WTC11 (cell line): ENCODE measurements around the gene PGS1. TPM values are rescaled to one million over a fixed set of nuclear protein-coding genes. Genes with fewer than 3 reads are reported as not detected.

Experiments
- ATAC-seq: fragments of 200-7000 bp; cut with Tn5 transposase; 2 replicates; pipeline ENCODE4 v1.10.0; 2021; ENCODE audit warnings: mild to moderate bottlenecking, moderate library complexity
- CTCF ChIA-PET: fragments of 300-600 bp; sonication (Branson Sonifier 250); formaldehyde crosslinking; loops from one replicate; lab custom pipeline; 2021; ENCODE audit warnings: antibody characterized with exemption; lab: Charles Lee
- POLR2A ChIA-PET: fragments of 350-600 bp; sonication (Branson Sonifier 250); formaldehyde crosslinking; loops from one replicate; lab custom pipeline; 2021; ENCODE audit warnings: antibody characterized with exemption; lab: Charles Lee
- DNase-seq: peaks from one replicate; pipeline ENCODE4 v3.0.0; 2021; ENCODE audit warnings: low spot score
- H3K27ac Mint-ChIP-seq: 2 replicates; pipeline ENCODE4 v1.8.0; 2021; ENCODE audit warnings: mixed read lengths
- H3K27me3 Mint-ChIP-seq: 2 replicates; pipeline ENCODE4 v1.8.0; 2021; ENCODE audit warnings: low read depth, mild to moderate bottlenecking, moderate library complexity, mixed read lengths
- H3K36me3 Mint-ChIP-seq: 2 replicates; pipeline ENCODE4 v1.8.0; 2021; ENCODE audit warnings: mixed read lengths
- H3K4me1 Mint-ChIP-seq: 2 replicates; pipeline ENCODE4 v1.8.0; 2022; ENCODE audit warnings: mixed read lengths
- H3K4me3 Mint-ChIP-seq: 2 replicates; pipeline ENCODE4 v1.8.0; 2021; ENCODE audit warnings: mild to moderate bottlenecking, moderate library complexity, mixed read lengths
- H3K9me3 Mint-ChIP-seq: 2 replicates; pipeline ENCODE4 v1.8.0; 2021; ENCODE audit warnings: mixed read lengths
- ELF4 ChIP-seq: sonication (generic); formaldehyde crosslinking; IDR thresholded peaks from 2 replicates; pipeline ENCODE4 v1.8.1; 2022; ENCODE audit warnings: low read depth, mild to moderate bottlenecking, moderate library complexity, missing genetic modification reagents
- MXD4 ChIP-seq: fragments of 250-450 bp; sonication (Bioruptor Pico); IDR thresholded peaks from 2 replicates; pipeline ENCODE4 v1.8.0; 2021; ENCODE audit warnings: mild to moderate bottlenecking, moderate library complexity, borderline replicate concordance
- NR2C2 ChIP-seq: sonication (generic); formaldehyde crosslinking; IDR thresholded peaks from 2 replicates; pipeline ENCODE4 v1.8.0; 2022; ENCODE audit warnings: mild to moderate bottlenecking, missing genetic modification reagents
- PREB ChIP-seq: sonication (generic); formaldehyde crosslinking; IDR thresholded peaks from 2 replicates; pipeline ENCODE4 v1.8.1; 2022; ENCODE audit warnings: mild to moderate bottlenecking, missing genetic modification reagents, moderate library complexity, borderline replicate concordance
- SOX15 ChIP-seq: fragments of 250-450 bp; sonication (Bioruptor Pico); IDR thresholded peaks from 2 replicates; pipeline ENCODE4 v1.9.0; 2021; ENCODE audit warnings: mild to moderate bottlenecking
- ZMAT4 ChIP-seq: fragments of 250-450 bp; sonication (Bioruptor Pico); IDR thresholded peaks from 2 replicates; pipeline ENCODE4 v1.9.0; 2021; ENCODE audit warnings: mild to moderate bottlenecking
- ZNF219 ChIP-seq: sonication (generic); formaldehyde crosslinking; IDR thresholded peaks from 2 replicates; pipeline ENCODE4 v1.8.0; 2023; ENCODE audit warnings: missing genetic modification reagents, mild to moderate bottlenecking, borderline replicate concordance
- total RNA-seq: library from RNA; stranded (reverse); gene quantifications from 3 replicates; pipeline ENCODE4 v1.2.3, GENCODE V29; 2021
- TF ChIP-seq, protein P1 (sequence below): sonication (generic); formaldehyde crosslinking; IDR thresholded peaks from 2 replicates; pipeline ENCODE4 v1.8.0; 2023; ENCODE audit warnings: missing genetic modification reagents
- TF ChIP-seq, protein P2 (sequence below): sonication (generic); formaldehyde crosslinking; IDR thresholded peaks from 2 replicates; pipeline ENCODE4 v1.8.0; 2022; ENCODE audit warnings: mild to moderate bottlenecking, missing genetic modification reagents
- TF ChIP-seq, protein P3 (sequence below): sonication (generic); formaldehyde crosslinking; conservative IDR thresholded peaks from 2 replicates; pipeline ENCODE4 v1.8.1; 2023; ENCODE audit warnings: mild to moderate bottlenecking, low read depth, missing genetic modification reagents, moderate library complexity
- TF ChIP-seq, protein P4 (sequence below): sonication (generic); formaldehyde crosslinking; IDR thresholded peaks from 2 replicates; pipeline ENCODE4 v1.8.1; 2023; ENCODE audit warnings: mild to moderate bottlenecking, missing genetic modification reagents, borderline replicate concordance

Gene PGS1
- total RNA-seq, 1 experiment from 2014 or later, result 51.4 TPM

DNA sequence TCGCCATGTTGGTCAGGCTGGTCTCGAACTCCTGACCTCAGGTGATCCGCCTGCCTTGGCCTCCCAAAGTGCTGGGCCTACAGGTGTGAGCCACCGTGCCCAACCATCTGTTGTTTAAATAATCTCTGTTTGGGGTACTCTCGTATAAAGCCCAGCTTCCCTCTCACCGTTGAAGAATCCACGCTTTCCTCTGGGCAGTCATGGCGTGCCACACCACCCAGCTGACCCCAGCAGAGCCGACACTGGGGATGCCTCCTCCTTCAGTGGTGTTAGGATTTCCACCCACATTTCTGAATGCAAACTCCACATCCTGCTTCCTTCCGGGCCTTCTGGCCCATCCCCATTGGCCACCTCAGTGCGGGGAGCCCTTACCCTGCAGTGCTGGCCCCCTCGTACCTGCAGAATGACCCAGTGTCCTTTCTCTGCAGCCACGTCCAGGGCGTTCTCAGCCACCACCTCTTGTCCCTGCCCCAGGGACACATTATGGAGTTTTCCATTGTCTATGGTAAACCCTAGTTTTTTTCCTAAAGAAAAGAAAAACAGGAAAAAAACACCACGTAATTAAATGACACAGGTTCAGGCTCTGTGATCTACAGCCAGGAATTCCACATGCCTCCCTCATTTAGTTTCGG is 60.4 kb downstream of the PGS1 start:
- Mint-ChIP-seq H3K4me1 (peaks cover 16% of the 10 kb centered on the region), H3K9me3 (peaks cover 7% of the 10 kb centered on the region; the same call in 1 of the 2 replicates), H3K4me3 (no peak overlapping the region), H3K27me3 (no peaks in the 10 kb centered on the region), H3K36me3 (no peaks in the 10 kb centered on the region), H3K27ac (peak overlapping the region; percentile 40; the same call in 1 of the 2 replicates)
- no peak for TF ChIP-seq MXD4 (CRISPR knock-in tag)
- TF ChIP-seq ELF4 (CRISPR knock-in tag), result no peak
- TF ChIP-seq NR2C2 (CRISPR knock-in tag), result no peak
- TF ChIP-seq, protein P1, sequence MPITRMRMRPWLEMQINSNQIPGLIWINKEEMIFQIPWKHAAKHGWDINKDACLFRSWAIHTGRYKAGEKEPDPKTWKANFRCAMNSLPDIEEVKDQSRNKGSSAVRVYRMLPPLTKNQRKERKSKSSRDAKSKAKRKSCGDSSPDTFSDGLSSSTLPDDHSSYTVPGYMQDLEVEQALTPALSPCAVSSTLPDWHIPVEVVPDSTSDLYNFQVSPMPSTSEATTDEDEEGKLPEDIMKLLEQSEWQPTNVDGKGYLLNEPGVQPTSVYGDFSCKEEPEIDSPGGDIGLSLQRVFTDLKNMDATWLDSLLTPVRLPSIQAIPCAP (CRISPR knock-in tag), result no peak
- TF ChIP-seq, protein P2, sequence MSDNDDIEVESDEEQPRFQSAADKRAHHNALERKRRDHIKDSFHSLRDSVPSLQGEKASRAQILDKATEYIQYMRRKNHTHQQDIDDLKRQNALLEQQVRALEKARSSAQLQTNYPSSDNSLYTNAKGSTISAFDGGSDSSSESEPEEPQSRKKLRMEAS (CRISPR knock-in tag), result no peak
- TF ChIP-seq ZMAT4, result no peak
- TF ChIP-seq ZNF219 (CRISPR knock-in tag), result no peak
- no peak for TF ChIP-seq SOX15 (CRISPR knock-in tag)
- TF ChIP-seq, protein P3, sequence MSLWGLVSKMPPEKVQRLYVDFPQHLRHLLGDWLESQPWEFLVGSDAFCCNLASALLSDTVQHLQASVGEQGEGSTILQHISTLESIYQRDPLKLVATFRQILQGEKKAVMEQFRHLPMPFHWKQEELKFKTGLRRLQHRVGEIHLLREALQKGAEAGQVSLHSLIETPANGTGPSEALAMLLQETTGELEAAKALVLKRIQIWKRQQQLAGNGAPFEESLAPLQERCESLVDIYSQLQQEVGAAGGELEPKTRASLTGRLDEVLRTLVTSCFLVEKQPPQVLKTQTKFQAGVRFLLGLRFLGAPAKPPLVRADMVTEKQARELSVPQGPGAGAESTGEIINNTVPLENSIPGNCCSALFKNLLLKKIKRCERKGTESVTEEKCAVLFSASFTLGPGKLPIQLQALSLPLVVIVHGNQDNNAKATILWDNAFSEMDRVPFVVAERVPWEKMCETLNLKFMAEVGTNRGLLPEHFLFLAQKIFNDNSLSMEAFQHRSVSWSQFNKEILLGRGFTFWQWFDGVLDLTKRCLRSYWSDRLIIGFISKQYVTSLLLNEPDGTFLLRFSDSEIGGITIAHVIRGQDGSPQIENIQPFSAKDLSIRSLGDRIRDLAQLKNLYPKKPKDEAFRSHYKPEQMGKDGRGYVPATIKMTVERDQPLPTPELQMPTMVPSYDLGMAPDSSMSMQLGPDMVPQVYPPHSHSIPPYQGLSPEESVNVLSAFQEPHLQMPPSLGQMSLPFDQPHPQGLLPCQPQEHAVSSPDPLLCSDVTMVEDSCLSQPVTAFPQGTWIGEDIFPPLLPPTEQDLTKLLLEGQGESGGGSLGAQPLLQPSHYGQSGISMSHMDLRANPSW (CRISPR knock-in tag), result no peak
- TF ChIP-seq, protein P4, sequence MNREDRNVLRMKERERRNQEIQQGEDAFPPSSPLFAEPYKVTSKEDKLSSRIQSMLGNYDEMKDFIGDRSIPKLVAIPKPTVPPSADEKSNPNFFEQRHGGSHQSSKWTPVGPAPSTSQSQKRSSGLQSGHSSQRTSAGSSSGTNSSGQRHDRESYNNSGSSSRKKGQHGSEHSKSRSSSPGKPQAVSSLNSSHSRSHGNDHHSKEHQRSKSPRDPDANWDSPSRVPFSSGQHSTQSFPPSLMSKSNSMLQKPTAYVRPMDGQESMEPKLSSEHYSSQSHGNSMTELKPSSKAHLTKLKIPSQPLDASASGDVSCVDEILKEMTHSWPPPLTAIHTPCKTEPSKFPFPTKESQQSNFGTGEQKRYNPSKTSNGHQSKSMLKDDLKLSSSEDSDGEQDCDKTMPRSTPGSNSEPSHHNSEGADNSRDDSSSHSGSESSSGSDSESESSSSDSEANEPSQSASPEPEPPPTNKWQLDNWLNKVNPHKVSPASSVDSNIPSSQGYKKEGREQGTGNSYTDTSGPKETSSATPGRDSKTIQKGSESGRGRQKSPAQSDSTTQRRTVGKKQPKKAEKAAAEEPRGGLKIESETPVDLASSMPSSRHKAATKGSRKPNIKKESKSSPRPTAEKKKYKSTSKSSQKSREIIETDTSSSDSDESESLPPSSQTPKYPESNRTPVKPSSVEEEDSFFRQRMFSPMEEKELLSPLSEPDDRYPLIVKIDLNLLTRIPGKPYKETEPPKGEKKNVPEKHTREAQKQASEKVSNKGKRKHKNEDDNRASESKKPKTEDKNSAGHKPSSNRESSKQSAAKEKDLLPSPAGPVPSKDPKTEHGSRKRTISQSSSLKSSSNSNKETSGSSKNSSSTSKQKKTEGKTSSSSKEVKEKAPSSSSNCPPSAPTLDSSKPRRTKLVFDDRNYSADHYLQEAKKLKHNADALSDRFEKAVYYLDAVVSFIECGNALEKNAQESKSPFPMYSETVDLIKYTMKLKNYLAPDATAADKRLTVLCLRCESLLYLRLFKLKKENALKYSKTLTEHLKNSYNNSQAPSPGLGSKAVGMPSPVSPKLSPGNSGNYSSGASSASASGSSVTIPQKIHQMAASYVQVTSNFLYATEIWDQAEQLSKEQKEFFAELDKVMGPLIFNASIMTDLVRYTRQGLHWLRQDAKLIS (CRISPR knock-in tag), result no peak
- ChIA-PET POLR2A (no interaction called here), CTCF (interaction anchor here (1.3 kb wide), 1 partner anchor 78 kb away, joined by 4 read pairs; no protein-coding TSS in a partner anchor)
- ATAC-seq (peak; percentile 21; the same call in 1 of the 2 replicates), DNase-seq (no peak)

- ChIA-PET CTCF (no interaction called here), POLR2A (no interaction called here)
- H3K27me3 Mint-ChIP-seq, result no peaks in the 10 kb centered on the region
- TF ChIP-seq PREB (CRISPR knock-in tag), result no peak
- DNase-seq (no peak), ATAC-seq (no peak)
- peaks cover 7% of the 10 kb centered on the region; the same call in 1 of the 2 replicates for H3K9me3 Mint-ChIP-seq
- H3K4me3 Mint-ChIP-seq, result no peak overlapping the region
- H3K4me1 Mint-ChIP-seq, result no peaks in the 10 kb centered on the region
- H3K36me3 Mint-ChIP-seq, result no peaks in the 10 kb centered on the region
- no peak overlapping the region for H3K27ac Mint-ChIP-seq
These were observed 63.0 kb downstream of the PGS1 start for GRCh38 chr17:78441271-78441971.
